ENCODE results near the gene SDK1. TPM values are rescaled to one million over a fixed set of nuclear protein-coding genes. Genes with fewer than 3 reads are reported as not detected.

The SDK1 gene
- total RNA-seq, 1 donor from 2014 or later: 1.3 TPM

GRCh38 chr7:3844540-3845151 lies 543.6 kb downstream of the SDK1 start:
- no peaks in the 10 kb centered on the region for H3K9me3 Mint-ChIP-seq
- H3K4me3 Mint-ChIP-seq: no peak overlapping the region
- no peaks in the 10 kb centered on the region for H3K27me3 Mint-ChIP-seq
- TF ChIP-seq CTCF (IDR thresholded peaks at IDR 0.05): no peak
- CTCF ChIA-PET: no interaction called here
- intact Hi-C loops (cut with micrococcal nuclease): no loop called here
- no peaks in the 10 kb centered on the region for H3K36me3 Mint-ChIP-seq (ENCODE audit: low read depth)
- DNase-seq: no peak
- ATAC-seq (ENCODE audit: low read depth): no peak
- no peak overlapping the region for H3K27ac Mint-ChIP-seq
- no peaks in the 10 kb centered on the region for H3K4me1 Mint-ChIP-seq
- POLR2A ChIA-PET: no interaction called here

GRCh38 chr7:3846738-3847137 lies 545.7 kb downstream of the SDK1 start:
- ChIA-PET CTCF (no interaction called here), POLR2A (no interaction called here)
- intact Hi-C loops (cut with micrococcal nuclease): no loop called here
- ATAC-seq (ENCODE audit: low read depth): no peak
- Mint-ChIP-seq H3K4me1 (no peaks in the 10 kb centered on the region), H3K27ac (no peak overlapping the region), H3K36me3 (ENCODE audit: low read depth) (no peaks in the 10 kb centered on the region), H3K4me3 (no peak overlapping the region), H3K9me3 (no peaks in the 10 kb centered on the region), H3K27me3 (no peaks in the 10 kb centered on the region)
- DNase-seq: no peak
- no peak for TF ChIP-seq CTCF (IDR thresholded peaks at IDR 0.05)

DNA sequence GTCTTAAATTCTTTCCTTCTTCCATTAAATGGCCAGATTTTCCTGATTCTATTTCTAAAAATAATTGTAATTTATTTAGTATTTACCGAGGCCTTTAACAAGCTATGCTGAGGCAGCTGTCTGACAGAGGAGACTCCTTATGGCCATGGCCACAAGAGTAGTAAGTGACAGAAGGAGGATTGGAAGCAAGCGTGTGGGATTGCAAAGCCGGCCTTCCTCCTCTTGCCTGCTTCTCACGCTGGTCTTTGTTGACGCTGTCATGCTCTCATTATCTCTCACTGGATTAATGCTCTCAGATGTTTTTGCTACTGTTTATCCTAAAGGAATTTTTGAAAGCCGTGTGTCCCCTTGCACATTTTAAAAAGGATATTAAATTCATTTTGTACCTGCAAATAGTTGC lies 546.3 kb downstream of the SDK1 start:
- Mint-ChIP-seq H3K27me3 (no peaks in the 10 kb centered on the region), H3K36me3 (ENCODE audit: low read depth) (no peaks in the 10 kb centered on the region), H3K9me3 (no peaks in the 10 kb centered on the region), H3K4me1 (no peaks in the 10 kb centered on the region), H3K27ac (no peak overlapping the region), H3K4me3 (no peak overlapping the region)
- no peak for TF ChIP-seq CTCF (IDR thresholded peaks at IDR 0.05)
- CTCF ChIA-PET: no interaction called here
- DNase-seq (no peak), ATAC-seq (ENCODE audit: low read depth) (no peak)
- intact Hi-C loops (cut with micrococcal nuclease): no loop called here
- POLR2A ChIA-PET: no interaction called here

DNA sequence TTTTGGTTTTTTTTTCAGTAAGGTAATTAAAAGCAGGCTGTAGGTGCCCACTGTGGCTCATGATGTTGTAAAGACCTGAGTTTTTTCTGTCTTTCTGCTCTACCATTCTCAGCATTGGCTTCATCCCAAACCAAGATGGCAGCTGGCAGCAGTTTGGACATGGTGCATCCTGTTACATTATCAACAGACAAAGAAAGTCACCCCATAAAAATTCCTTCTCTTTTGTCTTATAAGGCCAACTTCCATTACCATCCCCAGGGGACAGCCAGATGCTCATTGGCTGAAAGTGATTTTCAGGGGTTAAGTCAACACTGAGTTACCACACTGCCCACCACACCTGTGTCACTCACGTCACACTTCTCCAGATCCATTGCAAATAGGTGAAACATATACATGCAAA lies 558.4 kb downstream of the SDK1 start:
- intact Hi-C loops (cut with micrococcal nuclease): no loop called here
- H3K27ac Mint-ChIP-seq: no peak overlapping the region
- ATAC-seq (ENCODE audit: low read depth): no peak
- H3K27me3 Mint-ChIP-seq: peaks cover 6% of the 10 kb centered on the region
- no peak for DNase-seq
- H3K9me3 Mint-ChIP-seq: no peaks in the 10 kb centered on the region
- no peaks in the 10 kb centered on the region for H3K36me3 Mint-ChIP-seq (ENCODE audit: low read depth)
- H3K4me1 Mint-ChIP-seq: peaks cover 13% of the 10 kb centered on the region
- CTCF ChIA-PET: no interaction called here
- TF ChIP-seq CTCF (IDR thresholded peaks at IDR 0.05): no peak
- H3K4me3 Mint-ChIP-seq: no peak overlapping the region
- POLR2A ChIA-PET: no interaction called here

- no peaks in the 10 kb centered on the region for H3K36me3 Mint-ChIP-seq (ENCODE audit: low read depth)
- intact Hi-C loops (cut with micrococcal nuclease): no loop called here
- ATAC-seq (ENCODE audit: low read depth): no peak
Measured at GRCh38 chr7:3860932-3861331, 559.9 kb downstream of the SDK1 start.

More at GRCh38 chr7:3860932-3861331, 559.9 kb downstream of the SDK1 start:
- H3K4me3 Mint-ChIP-seq: no peak overlapping the region
- no peak for TF ChIP-seq CTCF (IDR thresholded peaks at IDR 0.05)
- no peaks in the 10 kb centered on the region for H3K9me3 Mint-ChIP-seq
- H3K27ac Mint-ChIP-seq: no peak overlapping the region
- ChIA-PET CTCF (no interaction called here), POLR2A (no interaction called here)
- H3K27me3 Mint-ChIP-seq: peaks cover 7% of the 10 kb centered on the region
- DNase-seq: no peak
- peaks cover 13% of the 10 kb centered on the region for H3K4me1 Mint-ChIP-seq

Measured in activated B cell treated with CpG ODN at 0.5 μM for 24 hours (primary cell).